Right kidney (tissue), 1 donor: Measurements from ENCODE around the gene CADM1.

Experiments used
- DNase-seq: peaks from one replicate; pipeline ENCODE4 v3.0.0-alpha.2; 2016

CADM1 gene

DNA sequence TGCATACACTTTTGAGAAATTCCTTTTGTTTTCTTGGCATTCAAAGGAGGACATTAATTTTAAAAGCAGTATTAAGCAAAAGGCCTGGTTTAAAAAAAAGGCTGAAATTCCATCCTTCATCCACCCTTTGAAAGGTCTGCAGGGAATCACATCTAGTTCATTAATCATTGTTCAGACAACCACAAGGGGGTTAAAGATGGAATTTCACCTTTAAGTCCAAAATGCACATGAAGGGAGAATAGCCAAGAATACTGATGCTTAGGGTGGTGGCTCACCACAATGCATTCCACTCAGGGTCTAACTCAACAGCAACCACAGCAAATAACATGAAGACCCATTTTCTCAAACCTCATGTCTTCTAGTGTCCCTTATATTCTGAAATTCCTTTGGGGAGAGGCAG lies 256.9 kb downstream of the CADM1 start:
- DNase-seq: no peak

DNA sequence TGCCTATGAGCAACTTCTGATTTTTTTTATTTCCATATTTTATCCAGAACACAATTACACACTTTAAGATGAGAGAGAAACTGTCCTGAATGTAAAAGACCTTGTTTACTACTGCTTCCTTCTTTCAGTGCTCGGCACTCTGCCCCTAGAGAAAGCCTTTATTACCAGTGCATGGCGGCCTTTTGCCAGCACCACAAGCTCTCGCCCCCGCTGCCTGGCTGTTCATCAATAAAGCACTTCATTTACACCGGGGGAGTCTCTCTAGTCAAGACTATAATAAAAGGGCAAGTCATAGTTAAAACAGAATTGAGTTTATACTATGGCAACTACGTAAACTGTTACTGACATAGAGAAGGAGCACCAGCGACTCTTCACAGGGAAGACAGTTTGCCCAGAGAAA lies 259.5 kb downstream of the CADM1 start:
- DNase-seq: no peak

GRCh38 chr11:115244296-115244695 lies 259.9 kb downstream of the CADM1 start:
- no peak for DNase-seq

DNA sequence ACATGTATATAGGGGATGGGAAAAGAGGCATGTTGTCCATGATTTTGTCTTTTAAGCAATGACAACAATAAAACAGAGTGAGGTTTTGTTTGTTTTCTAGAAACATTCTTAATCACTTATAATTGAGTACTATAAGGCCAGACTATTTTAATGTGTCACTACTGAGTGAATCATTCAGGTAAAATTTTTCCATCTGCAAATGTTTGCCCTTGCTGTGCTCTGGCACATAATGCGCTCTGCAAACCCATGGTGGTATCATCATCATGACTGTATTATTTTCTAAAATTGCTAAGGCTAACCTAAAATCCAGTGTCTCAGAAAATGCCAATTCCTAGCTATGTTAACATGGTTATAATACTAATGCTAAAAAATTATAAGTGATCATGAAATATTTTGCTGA lies 261.2 kb downstream of the CADM1 start:
- no peak for DNase-seq

DNA sequence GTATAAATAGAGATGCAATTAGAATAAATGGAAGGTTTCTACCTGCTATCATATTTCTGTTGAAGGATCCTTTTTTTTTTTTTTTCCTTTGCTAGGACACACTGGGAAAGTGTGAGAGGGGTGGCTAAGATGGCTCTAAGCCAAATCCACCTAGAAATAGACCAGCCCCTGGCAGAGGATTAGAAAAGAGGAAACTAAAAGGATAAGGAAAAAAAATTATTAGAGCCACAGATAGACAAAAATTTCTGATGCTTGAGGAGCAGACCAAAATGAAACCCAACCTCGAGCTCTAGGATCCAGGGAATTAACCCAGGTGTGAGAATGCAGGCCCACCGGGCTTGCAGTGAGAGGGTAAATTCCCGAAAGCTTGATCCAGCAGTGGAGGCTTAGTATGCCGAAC lies 262.3 kb downstream of the CADM1 start:
- DNase-seq: no peak

DNA sequence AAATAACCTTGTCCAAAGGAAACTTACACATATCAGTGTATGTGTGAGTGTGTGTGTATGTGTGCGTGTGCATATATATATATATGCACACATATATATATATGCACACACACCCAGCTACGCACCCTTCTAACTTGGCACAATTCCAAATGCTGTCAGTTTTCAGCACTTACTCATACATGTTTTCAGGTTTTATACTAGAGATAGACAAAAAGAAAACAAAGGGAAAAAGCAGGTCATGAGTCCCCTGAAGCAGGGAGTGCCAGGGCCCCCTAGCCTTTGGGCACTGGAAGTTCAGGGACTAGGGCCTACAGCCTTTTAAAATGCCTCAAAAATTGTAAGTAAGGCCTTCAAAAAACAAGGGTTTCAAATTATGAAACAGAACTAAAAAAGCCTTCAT lies 265.4 kb downstream of the CADM1 start:
- no peak for DNase-seq

DNA sequence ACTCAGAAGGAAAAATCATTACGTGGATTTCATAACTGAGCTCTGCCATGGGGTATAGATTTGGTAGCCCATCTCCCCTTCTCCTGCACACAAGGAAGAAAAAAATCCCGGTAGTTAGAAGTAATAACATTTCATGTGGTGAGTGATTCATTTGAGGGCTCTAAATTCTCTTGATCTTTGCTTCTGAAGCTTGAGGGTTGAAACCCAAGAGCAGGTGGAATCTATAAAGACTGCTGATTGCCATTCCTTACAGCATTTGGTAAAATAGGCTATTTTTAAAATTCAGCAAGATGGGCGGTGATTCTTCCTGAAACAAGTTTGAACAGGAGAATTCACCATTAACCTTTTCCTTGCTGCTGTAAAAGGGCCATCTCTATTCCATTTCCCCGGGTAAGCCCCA lies 266.1 kb downstream of the CADM1 start:
- DNase-seq: no peak

GRCh38 chr11:115237578-115237977 lies 266.6 kb downstream of the CADM1 start:
- DNase-seq: no peak

DNA sequence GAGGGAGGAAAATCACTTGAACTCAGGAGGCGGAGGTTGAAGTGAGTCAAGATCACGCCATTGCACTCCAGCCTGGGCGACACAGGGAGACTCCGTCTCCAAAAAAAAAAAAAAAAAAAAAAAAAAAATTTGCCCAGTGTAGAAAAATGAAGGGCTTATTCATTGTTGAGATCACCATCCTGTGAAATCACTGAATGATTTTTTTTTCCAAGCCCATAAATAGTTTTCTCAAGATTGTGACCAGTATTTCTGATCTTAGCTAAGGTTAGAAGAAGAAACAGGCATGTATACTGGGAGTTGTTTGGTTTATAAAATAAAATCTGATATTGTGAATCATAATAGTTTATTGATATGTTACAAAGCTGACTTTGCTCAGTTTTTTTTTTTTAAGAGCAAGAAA lies 269.4 kb downstream of the CADM1 start:
- no peak for DNase-seq

DNA sequence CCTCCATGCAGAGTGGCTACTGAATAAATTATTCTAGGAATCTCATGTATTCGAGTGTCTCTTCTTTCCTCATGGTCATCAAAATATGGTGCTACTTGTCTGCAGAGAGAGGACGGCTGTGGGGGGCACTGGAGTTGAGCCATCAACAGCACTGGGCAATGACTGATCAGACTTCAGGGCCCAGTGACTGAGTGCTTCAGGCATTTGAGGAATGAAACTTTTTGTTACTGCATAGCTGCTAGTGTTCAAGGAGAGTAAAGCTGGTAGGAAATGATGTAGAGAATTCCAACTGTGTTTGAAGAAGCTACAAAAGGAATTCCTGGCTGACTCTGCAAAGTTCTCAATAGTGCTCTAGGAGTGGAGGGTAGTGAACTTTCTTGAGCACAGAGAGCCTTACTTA lies 277.7 kb downstream of the CADM1 start:
- DNase-seq: no peak

DNA sequence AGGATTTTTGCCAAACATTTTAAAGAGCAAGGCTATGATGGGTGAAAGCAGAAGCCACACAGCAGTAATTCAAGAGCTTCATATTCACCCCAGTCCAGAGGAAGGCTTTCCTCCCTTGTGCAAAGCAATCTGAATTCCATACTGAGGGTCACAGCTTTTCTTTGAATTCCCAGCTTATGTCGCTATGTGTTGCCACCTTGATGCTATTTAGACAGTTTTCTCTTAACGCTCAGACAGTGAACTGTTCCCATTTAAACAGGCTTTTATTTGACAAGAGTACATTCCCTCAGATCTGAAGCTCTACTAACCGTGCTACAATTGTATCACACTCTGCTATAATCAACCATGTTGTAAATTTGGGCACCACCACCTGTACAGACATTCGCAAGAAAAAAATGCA lies 279.7 kb downstream of the CADM1 start:
- no peak for DNase-seq

- no peak for DNase-seq
Observed at GRCh38 chr11:115222863-115223530, 281.2 kb downstream of the CADM1 start.

DNA sequence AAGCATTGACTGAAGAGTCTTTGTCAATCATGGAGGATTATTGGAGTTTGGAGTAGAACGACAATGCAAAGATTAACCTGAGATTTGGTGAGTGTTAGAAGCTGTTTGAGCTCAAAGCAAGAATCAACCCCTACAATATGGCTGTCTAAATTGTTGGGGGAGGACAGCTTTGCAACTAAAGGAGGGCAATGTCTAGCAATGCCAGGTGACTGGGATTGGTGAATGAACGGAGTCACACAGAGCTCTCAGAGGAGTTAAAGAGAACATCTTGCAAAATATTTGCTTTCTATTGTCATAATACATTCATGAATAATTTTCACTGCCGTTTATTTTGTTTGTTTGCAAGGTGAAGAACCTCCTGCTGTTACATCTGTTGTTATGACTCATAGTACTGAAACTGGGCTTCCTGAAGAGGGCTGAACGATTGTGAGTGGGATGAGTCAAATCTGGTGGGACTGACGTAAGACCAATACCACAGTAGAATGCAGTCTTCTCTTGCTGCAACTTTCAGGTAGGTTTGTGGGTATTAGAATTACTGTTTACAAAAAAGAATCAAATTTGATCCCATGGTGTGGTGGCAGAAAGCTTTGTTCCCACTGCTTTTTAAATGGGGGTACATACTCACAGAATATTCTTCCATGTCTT lies 281.9 kb downstream of the CADM1 start:
- DNase-seq: no peak

- DNase-seq: no peak
Observed at GRCh38 chr11:115221461-115222069, 282.6 kb downstream of the CADM1 start.

DNA sequence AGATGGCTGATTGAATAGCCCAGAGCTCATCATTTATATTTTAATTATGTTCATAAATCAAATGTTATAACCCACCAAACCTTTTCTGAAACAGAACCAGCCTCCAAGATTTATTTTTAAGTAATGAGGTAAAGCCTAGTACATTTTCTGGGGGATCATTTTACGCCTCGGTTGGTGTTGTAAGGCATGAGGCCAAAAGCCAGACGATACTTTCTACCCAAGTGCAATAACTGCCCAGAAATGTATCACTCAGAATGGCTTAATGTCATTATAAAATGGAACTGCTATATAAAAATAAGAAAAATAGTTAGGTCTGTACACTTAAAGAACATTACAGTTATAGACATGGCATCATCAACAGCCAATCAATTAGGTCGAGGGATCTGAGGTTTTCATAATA lies 283.3 kb downstream of the CADM1 start:
- DNase-seq: no peak

GRCh38 chr11:115220423-115220822 lies 283.8 kb downstream of the CADM1 start:
- DNase-seq: no peak

DNA sequence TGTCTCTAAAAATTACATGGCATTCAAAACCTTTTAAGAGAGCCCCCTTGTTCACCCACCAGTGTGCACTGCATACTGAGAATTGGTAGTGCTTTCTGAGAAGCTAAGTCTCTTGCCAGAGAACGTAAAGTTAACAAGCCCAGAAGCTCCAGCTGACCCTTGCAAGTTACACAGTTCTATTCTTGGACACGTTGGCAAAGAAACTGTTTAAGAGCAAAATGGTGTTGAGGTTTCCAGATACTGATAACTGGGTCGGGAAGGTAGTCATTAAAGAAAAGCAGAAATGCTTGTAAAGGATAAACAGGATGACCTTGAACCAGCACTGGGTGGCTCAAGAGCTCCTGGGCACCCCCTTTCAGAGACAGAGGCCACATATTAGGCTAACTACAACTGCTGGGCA lies 284.8 kb downstream of the CADM1 start:
- no peak for DNase-seq

GRCh38 chr11:115217726-115218311 lies 286.4 kb downstream of the CADM1 start:
- no peak for DNase-seq

GRCh38 chr11:115215694-115216617 lies 288.3 kb downstream of the CADM1 start:
- no peak for DNase-seq

GRCh38 chr11:115214644-115215234 lies 289.5 kb downstream of the CADM1 start:
- no peak for DNase-seq

GRCh38 chr11:115213007-115213406 lies 291.2 kb downstream of the CADM1 start:
- DNase-seq: no peak

- DNase-seq: no peak
Observed at GRCh38 chr11:115208808-115209259, 295.4 kb downstream of the CADM1 start.
